Measurements from ENCODE around the gene RUFY4. TPM values are rescaled to one million over a fixed set of nuclear protein-coding genes. Genes with fewer than 3 reads are reported as not detected.

The RUFY4 gene
- total RNA-seq, 1 experiment from 2014 or later: 0.66 TPM

- H3K9me3 Mint-ChIP-seq: no peaks in the 10 kb centered on the region; a peak in 2 of 5 replicates
- H2BK120ac ChIP-seq (ENCODE audit: low read depth, low read length, poor library complexity, severe bottlenecking): no peak overlapping the region
- H3K23ac ChIP-seq (ENCODE audit: insufficient read length, low read depth, low read length): no peak overlapping the region
- no peak overlapping the region for H4K91ac ChIP-seq (ENCODE audit: insufficient read length, low read depth, low read length)
- no CpG with 5 or more reads among the region's 15 CpGs for WGBS (ENCODE audit: extremely low coverage, insufficient read length, low lambda C conversion rate)
- no peak overlapping the region for H3K18ac ChIP-seq (ENCODE audit: insufficient read length, low read depth, low read length)
- no peaks in the 10 kb centered on the region for H3K9me3 ChIP-seq (ENCODE audit: control insufficient read depth, low read depth, low read length)
- no peak overlapping the region for H3K4ac ChIP-seq (ENCODE audit: low read depth, low read length)
- no peak overlapping the region for H3K27ac ChIP-seq (ENCODE audit: insufficient read length, low read depth, low read length)
- H3K79me2 ChIP-seq (ENCODE audit: insufficient read depth, low read length): no peaks in the 10 kb centered on the region
- no peak overlapping the region; the same call in 1 of the 2 replicates for H3K14ac ChIP-seq (ENCODE audit: insufficient read depth, low read length)
- H4K20me1 ChIP-seq (ENCODE audit: control insufficient read depth, insufficient read depth, insufficient read length): no peaks in the 10 kb centered on the region
- no peaks in the 10 kb centered on the region for H3K36me3 Mint-ChIP-seq (ENCODE audit: insufficient read depth in 1 of 3, low read depth in 3 of 3)
- no peak overlapping the region for H4K5ac ChIP-seq (ENCODE audit: insufficient read length, low read depth, low read length)
- H3K27me3 ChIP-seq (ENCODE audit: insufficient read depth, low read length): no peaks in the 10 kb centered on the region
- no peak overlapping the region for H2BK5ac ChIP-seq (ENCODE audit: insufficient read length, low read length)
- H2AFZ ChIP-seq (ENCODE audit: low read length): no peak overlapping the region
- peaks cover 9% of the 10 kb centered on the region for H3K27me3 Mint-ChIP-seq (ENCODE audit: low read depth)
- no peak overlapping the region for H2BK15ac ChIP-seq (ENCODE audit: low read depth, low read length)
- peaks cover 0 to 3% of the 10 kb centered on the region in 2 experiments; a peak in 1 of 4 replicates for H3K4me1 Mint-ChIP-seq
- no peak overlapping the region for H3K9ac ChIP-seq (ENCODE audit: extremely low read depth, insufficient read length, low read length)
- H3K56ac ChIP-seq (ENCODE audit: insufficient read length, low read depth, low read length): no peak overlapping the region
- no peak overlapping the region for H2BK12ac ChIP-seq (ENCODE audit: insufficient read length, low read depth, low read length)
- H3K79me1 ChIP-seq (ENCODE audit: insufficient read depth, low read depth, low read length, poor library complexity, severe bottlenecking): no peaks in the 10 kb centered on the region
- no peak overlapping the region for H2BK20ac ChIP-seq (ENCODE audit: low read depth, low read length, poor library complexity, severe bottlenecking)
- H2AK5ac ChIP-seq (ENCODE audit: insufficient read length, low read length): no peak overlapping the region
- no peaks in the 10 kb centered on the region for H3K23me2 ChIP-seq (ENCODE audit: insufficient read length, low read depth, low read length, poor library complexity, severe bottlenecking)
- H3K27ac Mint-ChIP-seq: no peak overlapping the region; a peak in 1 of 7 replicates
- H3K4me2 ChIP-seq (ENCODE audit: insufficient read depth, insufficient read length, low read length): no peak overlapping the region
- H3K4me3 Mint-ChIP-seq: no peak overlapping the region
- TF ChIP-seq, protein P1, sequence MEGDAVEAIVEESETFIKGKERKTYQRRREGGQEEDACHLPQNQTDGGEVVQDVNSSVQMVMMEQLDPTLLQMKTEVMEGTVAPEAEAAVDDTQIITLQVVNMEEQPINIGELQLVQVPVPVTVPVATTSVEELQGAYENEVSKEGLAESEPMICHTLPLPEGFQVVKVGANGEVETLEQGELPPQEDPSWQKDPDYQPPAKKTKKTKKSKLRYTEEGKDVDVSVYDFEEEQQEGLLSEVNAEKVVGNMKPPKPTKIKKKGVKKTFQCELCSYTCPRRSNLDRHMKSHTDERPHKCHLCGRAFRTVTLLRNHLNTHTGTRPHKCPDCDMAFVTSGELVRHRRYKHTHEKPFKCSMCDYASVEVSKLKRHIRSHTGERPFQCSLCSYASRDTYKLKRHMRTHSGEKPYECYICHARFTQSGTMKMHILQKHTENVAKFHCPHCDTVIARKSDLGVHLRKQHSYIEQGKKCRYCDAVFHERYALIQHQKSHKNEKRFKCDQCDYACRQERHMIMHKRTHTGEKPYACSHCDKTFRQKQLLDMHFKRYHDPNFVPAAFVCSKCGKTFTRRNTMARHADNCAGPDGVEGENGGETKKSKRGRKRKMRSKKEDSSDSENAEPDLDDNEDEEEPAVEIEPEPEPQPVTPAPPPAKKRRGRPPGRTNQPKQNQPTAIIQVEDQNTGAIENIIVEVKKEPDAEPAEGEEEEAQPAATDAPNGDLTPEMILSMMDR (conservative IDR thresholded peaks at IDR 0.05): no peak
- no peak overlapping the region for H3T11ph ChIP-seq (ENCODE audit: low read length)
- H4K8ac ChIP-seq (replicated peaks; ENCODE audit: insufficient read length, low read depth, low read length): no peak overlapping the region
- H3K4me1 ChIP-seq (ENCODE audit: insufficient read depth, low read length): no peaks in the 10 kb centered on the region
- DNase-seq: peak; percentile 25
Measured at GRCh38 chr2:218079943-218080913, 11.2 kb downstream of the RUFY4 start.

Measured in H9 (cell line).